DOHH2 (cell line): Measurements from ENCODE around the gene FAF2.

Source experiments
- H3F3A ChIP-seq: fragments of 200-600 bp; sonication (generic), shearing (Covaris generic); 2 replicates; pipeline ENCODE4 v1.6.0; 2016; ENCODE audit warnings: antibody characterized with exemption, mild to moderate bottlenecking; ENCODE audit not compliant: control insufficient read depth, insufficient read depth
- H3K27ac ChIP-seq: fragments of 200-600 bp; sonication (generic); 2 replicates; pipeline ENCODE4 v1.5.1; 2014; ENCODE audit warnings: low read depth, mild to moderate bottlenecking, low read length, moderate library complexity
- H3K27me3 ChIP-seq: fragments of 200-600 bp; sonication (generic); 2 replicates; pipeline ENCODE4 v1.6.1; 2014; ENCODE audit warnings: mild to moderate bottlenecking, low read length, mixed read lengths; ENCODE audit not compliant: control insufficient read depth
- H3K36me3 ChIP-seq: fragments of 200-600 bp; sonication (generic); 2 replicates; pipeline ENCODE4 v1.6.1; 2014; ENCODE audit warnings: mild to moderate bottlenecking, low read length, moderate library complexity, mixed read lengths; ENCODE audit not compliant: control insufficient read depth
- H3K4me1 ChIP-seq: fragments of 200-600 bp; sonication (generic); 2 replicates; pipeline ENCODE4 v1.6.1; 2014; ENCODE audit warnings: mild to moderate bottlenecking, low read length, mixed read lengths; ENCODE audit not compliant: control insufficient read depth
- H3K4me2 ChIP-seq: fragments of 200-600 bp; sonication (generic); 2 replicates; pipeline ENCODE4 v1.6.0; 2014; ENCODE audit warnings: mild to moderate bottlenecking, low read length, moderate library complexity
- H3K4me3 ChIP-seq: fragments of 200-600 bp; sonication (generic); 2 replicates; pipeline ENCODE4 v1.5.1; 2014; ENCODE audit warnings: mild to moderate bottlenecking, low read length, mixed read lengths
- H3K79me2 ChIP-seq: fragments of 200-600 bp; sonication (generic); 2 replicates; pipeline ENCODE4 v1.6.1; 2014; ENCODE audit warnings: mild to moderate bottlenecking, low read length, mixed read lengths; ENCODE audit not compliant: control insufficient read depth
- H3K9me2 ChIP-seq: fragments of 200-600 bp; sonication (generic); replicated peaks from 2 replicates; pipeline ENCODE4 v1.6.1; 2014; ENCODE audit warnings: mild to moderate bottlenecking, low read length, mixed read lengths; ENCODE audit not compliant: control insufficient read depth
- H3K9me3 ChIP-seq: fragments of 200-600 bp; sonication (generic); 2 replicates; pipeline ENCODE4 v1.6.1; 2014; ENCODE audit warnings: antibody characterized with exemption, low read length, mixed read lengths; ENCODE audit not compliant: control insufficient read depth, insufficient read depth
- H4K20me1 ChIP-seq: fragments of 200-600 bp; sonication (generic); 2 replicates; pipeline ENCODE4 v1.6.0; 2014; ENCODE audit warnings: low read depth, mild to moderate bottlenecking, antibody characterized with exemption, low read length, moderate library complexity; ENCODE audit not compliant: control insufficient read depth, insufficient read depth
- EZH2phosphoT487 ChIP-seq: fragments of 200-600 bp; sonication (generic); IDR thresholded peaks from 2 replicates; pipeline ENCODE4 v1.6.1; 2017; ENCODE audit warnings: borderline replicate concordance, mild to moderate bottlenecking, antibody characterized with exemption, low read length, moderate library complexity, mixed read lengths
- TF ChIP-seq, protein P1 (sequence below): fragments of 200-600 bp; sonication (generic); IDR thresholded peaks from one replicate; pipeline ENCODE4 v1.5.1; 2014; ENCODE audit warnings: antibody characterized with exemption, mild to moderate bottlenecking, low read depth, low read length; ENCODE audit not compliant: poor library complexity, severe bottlenecking

FAF2 gene

DNA sequence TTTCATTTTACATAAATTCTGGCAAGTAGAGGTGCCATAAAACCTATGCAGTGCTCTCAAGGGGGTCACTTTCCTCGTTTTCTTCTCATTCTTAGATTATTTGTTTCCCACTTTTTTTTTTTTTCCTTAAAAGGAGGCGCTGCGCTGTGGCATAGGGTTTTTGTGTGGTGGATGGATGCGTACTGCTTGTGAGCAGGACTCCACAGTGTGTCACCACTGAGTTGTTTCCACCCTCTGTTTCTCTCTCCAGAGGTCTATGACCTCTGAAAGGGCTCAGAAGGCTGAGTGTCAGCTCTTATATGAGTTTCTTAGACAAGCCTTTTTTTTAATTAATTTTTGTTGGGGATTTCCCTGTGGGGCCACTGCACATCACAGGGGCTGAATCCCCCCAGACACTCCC, 18.2 kb upstream of the FAF2 start:
- Histone ChIP-seq H3F3A (no peaks in the 10 kb centered on the region), H3K79me2 (no peaks in the 10 kb centered on the region), H4K20me1 (no peaks in the 10 kb centered on the region), H3K4me2 (no peak overlapping the region), H3K4me3 (no peak overlapping the region), H3K27me3 (peaks cover 5% of the 10 kb centered on the region; the same call in 1 of the 2 replicates), H3K27ac (no peak overlapping the region), H3K36me3 (no peaks in the 10 kb centered on the region), H3K9me3 (no peaks in the 10 kb centered on the region), H3K9me2 (no peaks in the 10 kb centered on the region), H3K4me1 (peaks cover 5% of the 10 kb centered on the region)
- no peak for TF ChIP-seq EZH2phosphoT487
- TF ChIP-seq, protein P1, sequence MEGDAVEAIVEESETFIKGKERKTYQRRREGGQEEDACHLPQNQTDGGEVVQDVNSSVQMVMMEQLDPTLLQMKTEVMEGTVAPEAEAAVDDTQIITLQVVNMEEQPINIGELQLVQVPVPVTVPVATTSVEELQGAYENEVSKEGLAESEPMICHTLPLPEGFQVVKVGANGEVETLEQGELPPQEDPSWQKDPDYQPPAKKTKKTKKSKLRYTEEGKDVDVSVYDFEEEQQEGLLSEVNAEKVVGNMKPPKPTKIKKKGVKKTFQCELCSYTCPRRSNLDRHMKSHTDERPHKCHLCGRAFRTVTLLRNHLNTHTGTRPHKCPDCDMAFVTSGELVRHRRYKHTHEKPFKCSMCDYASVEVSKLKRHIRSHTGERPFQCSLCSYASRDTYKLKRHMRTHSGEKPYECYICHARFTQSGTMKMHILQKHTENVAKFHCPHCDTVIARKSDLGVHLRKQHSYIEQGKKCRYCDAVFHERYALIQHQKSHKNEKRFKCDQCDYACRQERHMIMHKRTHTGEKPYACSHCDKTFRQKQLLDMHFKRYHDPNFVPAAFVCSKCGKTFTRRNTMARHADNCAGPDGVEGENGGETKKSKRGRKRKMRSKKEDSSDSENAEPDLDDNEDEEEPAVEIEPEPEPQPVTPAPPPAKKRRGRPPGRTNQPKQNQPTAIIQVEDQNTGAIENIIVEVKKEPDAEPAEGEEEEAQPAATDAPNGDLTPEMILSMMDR, result no peak

DNA sequence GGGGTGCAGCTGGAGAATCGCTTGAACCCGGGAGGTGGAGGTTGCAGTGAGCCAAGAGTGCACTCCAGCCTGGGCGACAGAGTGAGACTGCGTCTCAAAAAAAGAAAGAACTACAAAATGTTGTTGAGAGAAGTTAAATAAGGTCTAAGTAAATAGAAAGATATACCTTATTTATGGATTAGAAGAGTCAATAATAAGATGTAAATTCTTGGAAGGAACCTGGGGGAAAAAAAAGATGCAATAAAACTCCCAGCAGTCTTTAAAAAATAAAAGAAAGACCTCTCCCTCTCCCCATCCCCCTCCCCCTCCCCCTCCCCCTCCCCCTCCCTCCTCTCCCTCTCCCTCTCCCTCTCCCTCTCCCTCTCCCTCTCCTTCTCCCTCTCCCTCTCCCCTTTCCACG, 15.5 kb upstream of the FAF2 start:
- TF ChIP-seq, protein P1, result no peak
- TF ChIP-seq EZH2phosphoT487, result no peak
- peaks cover 10% of the 10 kb centered on the region for H3K27me3 ChIP-seq
- peaks cover 10% of the 10 kb centered on the region for H3K4me1 ChIP-seq
- no peaks in the 10 kb centered on the region for H3K79me2 ChIP-seq
- H3K9me3 ChIP-seq, result no peaks in the 10 kb centered on the region
- no peak overlapping the region for H3K4me2 ChIP-seq
- no peaks in the 10 kb centered on the region for H4K20me1 ChIP-seq
- no peaks in the 10 kb centered on the region for H3K9me2 ChIP-seq
- no peak overlapping the region for H3K27ac ChIP-seq
- no peaks in the 10 kb centered on the region for H3K36me3 ChIP-seq
- no peak overlapping the region for H3K4me3 ChIP-seq
- no peaks in the 10 kb centered on the region for H3F3A ChIP-seq

DNA sequence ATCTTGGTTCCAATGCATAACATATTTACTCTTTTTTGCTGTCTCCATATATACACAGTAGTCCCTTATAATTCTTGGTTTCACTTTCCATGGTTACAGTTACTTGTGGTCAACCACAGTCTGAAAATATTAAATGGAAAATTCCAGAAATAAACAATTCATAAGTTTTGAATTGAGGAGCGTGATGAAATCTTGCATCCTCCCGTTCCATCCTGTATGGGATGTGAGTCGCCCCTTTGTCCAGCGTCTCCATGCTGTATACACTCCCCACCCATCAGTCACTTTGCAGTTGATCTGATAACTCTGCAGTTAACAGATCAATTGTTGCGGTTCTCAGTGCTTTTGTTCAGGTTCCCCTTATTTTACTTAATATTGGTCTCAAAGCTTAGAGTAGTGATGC, 11.5 kb upstream of the FAF2 start:
- Histone ChIP-seq H3K4me1 (peaks cover 5% of the 10 kb centered on the region), H3K4me2 (no peak overlapping the region), H3K27ac (no peak overlapping the region), H3K4me3 (no peak overlapping the region), H3K27me3 (peaks cover 10% of the 10 kb centered on the region), H4K20me1 (no peaks in the 10 kb centered on the region), H3F3A (no peaks in the 10 kb centered on the region), H3K9me2 (no peaks in the 10 kb centered on the region), H3K9me3 (no peaks in the 10 kb centered on the region), H3K36me3 (no peaks in the 10 kb centered on the region), H3K79me2 (no peaks in the 10 kb centered on the region)
- TF ChIP-seq, protein P1, result no peak
- no peak for TF ChIP-seq EZH2phosphoT487
